ENCODE measurements around the gene EPS8L1.

The EPS8L1 gene

GRCh38 chr19:55089342-55089944 lies 13.8 kb downstream of the EPS8L1 start:
- H3K27ac ChIP-seq (ENCODE audit: low read depth, low read length) = no peak overlapping the region
- H3K27me3 ChIP-seq (ENCODE audit: control insufficient read depth, insufficient read depth, low read length) = peaks cover 19% of the 10 kb centered on the region
- H3K36me3 ChIP-seq (ENCODE audit: control insufficient read depth, insufficient read depth, low read length) = peaks cover 8% of the 10 kb centered on the region
- no peak overlapping the region for H3K9ac ChIP-seq (ENCODE audit: low read length)
- no peak overlapping the region for H3K4me3 ChIP-seq (ENCODE audit: low read depth, low read length)
- peaks cover 34% of the 10 kb centered on the region for H3K4me1 ChIP-seq (ENCODE audit: control insufficient read depth, insufficient read depth, low read length)
- H3K9me3 ChIP-seq (ENCODE audit: control insufficient read depth, insufficient read depth, low read depth, low read length) = no peaks in the 10 kb centered on the region

GRCh38 chr19:55090564-55090963 lies 14.9 kb downstream of the EPS8L1 start:
- no peak overlapping the region for H3K27ac ChIP-seq (ENCODE audit: low read depth, low read length)

DNA sequence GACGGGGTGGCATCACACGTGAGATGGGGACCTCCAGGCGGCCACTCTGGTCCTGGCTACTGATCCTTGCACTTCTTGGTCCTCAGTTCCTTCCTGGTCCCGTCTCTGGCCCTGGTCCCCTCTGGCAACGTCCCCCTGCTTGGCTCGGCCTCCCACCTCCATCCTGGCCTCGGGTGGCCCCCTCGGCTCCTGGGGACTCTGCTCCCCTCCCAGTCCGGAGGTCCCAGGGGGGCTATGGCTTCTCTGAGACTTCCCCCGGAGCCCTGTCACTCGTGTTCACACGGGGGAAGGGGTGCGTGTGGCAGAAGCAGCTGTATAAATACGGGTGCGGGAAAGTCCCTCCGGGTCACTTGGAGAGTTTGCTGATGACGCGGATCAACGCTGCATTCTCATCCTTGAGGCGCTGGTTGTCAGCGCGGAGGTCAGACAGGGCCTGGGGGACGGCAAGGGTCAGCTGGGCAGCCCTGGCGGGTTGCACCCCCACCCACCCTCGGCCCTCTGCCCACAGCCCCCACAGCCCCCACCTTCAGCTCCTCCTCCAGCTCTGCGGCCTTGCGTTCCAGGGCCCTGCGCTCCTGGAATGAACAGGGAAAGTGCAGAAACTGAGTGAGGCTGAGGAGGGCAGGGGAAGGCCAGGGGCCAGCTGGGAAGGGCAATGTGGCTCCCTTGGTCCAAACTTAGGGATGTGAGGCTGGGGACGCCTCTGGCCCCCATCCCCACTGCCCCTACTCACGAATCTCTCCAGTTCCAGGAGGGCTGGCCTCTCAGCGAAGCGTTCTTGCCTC lies 15.6 kb downstream of the EPS8L1 start:
- H3K9me3 ChIP-seq (ENCODE audit: control insufficient read depth, insufficient read depth, low read depth, low read length) = no peaks in the 10 kb centered on the region
- peaks cover 43% of the 10 kb centered on the region for H3K4me1 ChIP-seq (ENCODE audit: control insufficient read depth, insufficient read depth, low read length)
- peak overlapping the region; percentile 16; the same call in 1 of the 2 replicates for H3K4me3 ChIP-seq (ENCODE audit: low read depth, low read length)
- H3K27me3 ChIP-seq (ENCODE audit: control insufficient read depth, insufficient read depth, low read length) = peaks cover under 1% of the 10 kb centered on the region; the same call in 1 of the 2 replicates
- no peak overlapping the region for H3K27ac ChIP-seq (ENCODE audit: low read depth, low read length)
- H3K9ac ChIP-seq (ENCODE audit: low read length) = no peak overlapping the region
- peaks cover 8% of the 10 kb centered on the region for H3K36me3 ChIP-seq (ENCODE audit: control insufficient read depth, insufficient read depth, low read length)

More at GRCh38 chr19:55090564-55090963, 14.9 kb downstream of the EPS8L1 start:
- H3K4me1 ChIP-seq (ENCODE audit: control insufficient read depth, insufficient read depth, low read length) = peaks cover 43% of the 10 kb centered on the region
- no peaks in the 10 kb centered on the region for H3K9me3 ChIP-seq (ENCODE audit: control insufficient read depth, insufficient read depth, low read depth, low read length)
- H3K36me3 ChIP-seq (ENCODE audit: control insufficient read depth, insufficient read depth, low read length) = peaks cover 8% of the 10 kb centered on the region
- no peak overlapping the region for H3K4me3 ChIP-seq (ENCODE audit: low read depth, low read length)
- no peak overlapping the region for H3K9ac ChIP-seq (ENCODE audit: low read length)
- peaks cover 8% of the 10 kb centered on the region for H3K27me3 ChIP-seq (ENCODE audit: control insufficient read depth, insufficient read depth, low read length)

- H3K4me3 ChIP-seq (ENCODE audit: low read depth, low read length) = peak overlapping the region; percentile 63
- H3K36me3 ChIP-seq (ENCODE audit: control insufficient read depth, insufficient read depth, low read length) = peaks cover 8% of the 10 kb centered on the region
- no peak overlapping the region for H3K27ac ChIP-seq (ENCODE audit: low read depth, low read length)
- no peaks in the 10 kb centered on the region for H3K27me3 ChIP-seq (ENCODE audit: control insufficient read depth, insufficient read depth, low read length)
- peaks cover 45% of the 10 kb centered on the region for H3K4me1 ChIP-seq (ENCODE audit: control insufficient read depth, insufficient read depth, low read length)
- H3K9ac ChIP-seq (ENCODE audit: low read length) = no peak overlapping the region
- no peaks in the 10 kb centered on the region for H3K9me3 ChIP-seq (ENCODE audit: control insufficient read depth, insufficient read depth, low read depth, low read length)
Observed at GRCh38 chr19:55091955-55092354, 16.3 kb downstream of the EPS8L1 start.

DNA sequence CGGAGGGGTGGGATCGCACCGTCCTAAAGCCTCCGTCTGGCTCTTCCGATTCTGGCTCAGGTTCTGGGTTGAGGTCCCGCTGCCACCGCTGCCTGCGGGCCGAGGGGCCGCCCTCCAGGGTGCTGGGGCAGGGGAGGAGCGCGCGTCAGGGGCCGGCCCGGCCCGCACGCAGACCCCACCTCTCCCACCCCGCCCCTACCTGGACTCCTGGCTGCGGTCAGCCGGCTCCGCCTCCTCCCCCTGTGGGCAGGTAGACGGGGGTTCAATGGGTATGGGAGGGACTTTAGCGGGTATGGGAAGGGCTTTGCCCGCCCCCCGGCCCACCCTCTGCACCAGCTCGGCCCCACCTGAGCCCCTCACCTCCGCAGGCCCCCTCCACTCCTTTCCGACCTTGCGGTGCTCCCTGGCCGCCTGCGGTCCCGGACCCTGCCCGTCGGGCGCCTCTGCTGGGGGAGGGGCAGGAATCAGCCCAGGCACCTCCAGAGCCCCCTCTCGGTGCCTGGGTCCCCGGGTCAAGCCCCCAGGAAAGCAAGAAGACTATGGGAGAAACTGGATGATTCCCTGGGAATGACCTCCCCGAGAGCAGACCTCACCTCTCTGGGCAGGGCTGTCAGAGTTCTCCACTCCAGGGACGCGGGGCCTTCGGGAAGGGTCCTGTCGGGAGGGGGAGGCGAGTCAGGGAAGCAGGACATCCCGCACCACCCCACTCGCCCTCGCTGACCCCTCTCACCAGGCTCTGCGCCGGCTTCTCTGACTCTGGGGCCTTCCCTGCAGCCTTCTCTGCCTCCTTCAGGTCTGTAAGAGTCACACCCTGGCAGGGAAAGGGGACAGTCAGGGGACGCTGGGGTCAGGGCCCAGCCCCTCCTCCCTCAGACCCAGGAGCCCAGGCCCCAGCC lies 17.0 kb downstream of the EPS8L1 start:
- Histone ChIP-seq H3K9me3 (ENCODE audit: control insufficient read depth, insufficient read depth, low read depth, low read length) (no peaks in the 10 kb centered on the region), H3K27ac (ENCODE audit: low read depth, low read length) (no peak overlapping the region), H3K9ac (ENCODE audit: low read length) (no peak overlapping the region), H3K4me3 (ENCODE audit: low read depth, low read length) (peak overlapping the region; percentile 63), H3K36me3 (ENCODE audit: control insufficient read depth, insufficient read depth, low read length) (peaks cover 8% of the 10 kb centered on the region), H3K27me3 (ENCODE audit: control insufficient read depth, insufficient read depth, low read length) (no peaks in the 10 kb centered on the region), H3K4me1 (ENCODE audit: control insufficient read depth, insufficient read depth, low read length) (peaks cover 40% of the 10 kb centered on the region)

GRCh38 chr19:55094456-55095259 lies 19.0 kb downstream of the EPS8L1 start:
- peak overlapping the region; percentile 12; the same call in 1 of the 2 replicates for H3K4me3 ChIP-seq (ENCODE audit: low read depth, low read length)
- no peaks in the 10 kb centered on the region for H3K9me3 ChIP-seq (ENCODE audit: control insufficient read depth, insufficient read depth, low read depth, low read length)
- H3K27ac ChIP-seq (ENCODE audit: low read depth, low read length) = no peak overlapping the region
- H3K4me1 ChIP-seq (ENCODE audit: control insufficient read depth, insufficient read depth, low read length) = peaks cover 29% of the 10 kb centered on the region
- H3K27me3 ChIP-seq (ENCODE audit: control insufficient read depth, insufficient read depth, low read length) = no peaks in the 10 kb centered on the region
- H3K36me3 ChIP-seq (ENCODE audit: control insufficient read depth, insufficient read depth, low read length) = peaks cover 8% of the 10 kb centered on the region
- no peak overlapping the region for H3K9ac ChIP-seq (ENCODE audit: low read length)

DNA sequence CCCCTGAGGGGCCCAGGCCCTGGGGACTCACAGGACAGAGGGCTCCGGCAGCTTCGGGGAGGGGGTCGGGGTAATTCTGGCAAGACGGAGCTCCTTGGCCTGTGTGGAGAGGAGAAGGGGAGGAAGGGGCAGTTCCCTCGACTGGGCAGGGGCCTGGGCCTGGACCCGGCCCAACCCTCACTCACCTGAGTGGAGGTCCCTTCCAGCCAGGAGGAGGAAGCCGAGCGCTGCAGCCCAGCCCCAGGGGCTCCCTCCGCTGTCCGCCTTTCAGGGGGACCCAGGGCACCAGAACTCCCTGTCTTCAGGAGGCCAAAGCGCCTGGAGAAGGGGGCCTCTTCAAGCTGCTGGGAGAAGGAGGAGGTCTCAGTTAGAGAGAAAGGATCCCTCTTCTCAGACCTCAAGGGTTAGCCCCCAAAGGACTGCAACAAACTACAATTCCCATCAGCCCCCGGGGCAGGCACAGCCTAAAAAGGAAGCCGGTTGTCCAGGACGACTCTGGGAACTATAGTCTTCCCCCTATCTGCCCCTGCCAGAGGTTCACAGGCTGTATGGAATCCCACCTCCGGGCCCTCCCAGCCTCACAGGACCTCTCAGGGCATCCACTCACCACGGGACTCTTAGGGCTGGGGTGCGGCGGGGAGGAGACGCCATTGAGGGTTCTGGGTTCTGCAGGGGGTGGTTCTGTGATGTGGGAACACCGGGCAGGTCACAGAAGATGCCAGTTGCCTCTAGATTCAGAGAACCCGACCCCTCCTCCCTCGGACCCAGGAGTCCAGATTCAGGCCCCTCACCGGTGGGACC lies 19.8 kb downstream of the EPS8L1 start:
- Histone ChIP-seq H3K27ac (ENCODE audit: low read depth, low read length) (no peak overlapping the region), H3K4me3 (ENCODE audit: low read depth, low read length) (no peak overlapping the region), H3K9ac (ENCODE audit: low read length) (no peak overlapping the region)

DNA sequence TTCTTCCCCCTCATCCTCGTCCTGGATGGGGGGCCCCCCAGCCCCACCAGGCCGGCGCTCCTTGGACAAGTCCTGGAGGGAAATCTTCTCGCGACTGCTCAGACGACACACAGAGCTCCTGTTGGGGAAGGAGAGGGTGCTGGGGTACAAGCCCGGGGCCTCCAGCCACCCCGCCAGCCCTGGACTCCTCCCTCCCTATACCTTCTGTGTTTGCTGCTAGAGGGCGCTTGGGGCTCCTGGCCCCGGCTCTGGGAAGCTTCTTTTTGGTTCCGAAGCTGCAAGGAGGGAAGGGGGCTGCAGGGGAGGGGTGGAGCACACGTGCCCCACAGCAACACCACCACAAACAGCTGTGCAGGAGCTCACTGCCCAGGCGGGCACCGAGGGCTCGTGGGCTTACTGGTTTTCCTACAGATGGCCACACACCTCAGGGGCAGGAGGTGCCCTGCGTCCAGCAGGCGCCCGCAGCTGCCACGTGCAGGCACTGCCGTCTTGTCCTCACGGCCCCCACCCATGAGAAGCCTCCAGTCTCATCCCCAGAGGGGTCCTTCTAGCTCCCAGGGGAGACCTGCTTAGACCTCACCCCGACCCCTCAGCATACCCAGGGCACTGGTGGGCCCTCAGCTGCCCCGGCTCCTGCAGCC lies 20.5 kb downstream of the EPS8L1 start:
- Histone ChIP-seq H3K4me1 (ENCODE audit: control insufficient read depth, insufficient read depth, low read length) (peaks cover 29% of the 10 kb centered on the region), H3K9ac (ENCODE audit: low read length) (no peak overlapping the region), H3K4me3 (ENCODE audit: low read depth, low read length) (no peak overlapping the region), H3K27ac (ENCODE audit: low read depth, low read length) (no peak overlapping the region), H3K36me3 (ENCODE audit: control insufficient read depth, insufficient read depth, low read length) (peaks cover 2% of the 10 kb centered on the region), H3K27me3 (ENCODE audit: control insufficient read depth, insufficient read depth, low read length) (no peaks in the 10 kb centered on the region), H3K9me3 (ENCODE audit: control insufficient read depth, insufficient read depth, low read depth, low read length) (no peaks in the 10 kb centered on the region)

More for the DNA sequence above, 19.8 kb downstream of the EPS8L1 start:
- H3K4me1 ChIP-seq (ENCODE audit: control insufficient read depth, insufficient read depth, low read length) = peaks cover 29% of the 10 kb centered on the region
- H3K27me3 ChIP-seq (ENCODE audit: control insufficient read depth, insufficient read depth, low read length) = no peaks in the 10 kb centered on the region
- peaks cover 8% of the 10 kb centered on the region for H3K36me3 ChIP-seq (ENCODE audit: control insufficient read depth, insufficient read depth, low read length)
- H3K9me3 ChIP-seq (ENCODE audit: control insufficient read depth, insufficient read depth, low read depth, low read length) = no peaks in the 10 kb centered on the region

- Histone ChIP-seq H3K27ac (ENCODE audit: low read depth, low read length) (no peak overlapping the region), H3K4me1 (ENCODE audit: control insufficient read depth, insufficient read depth, low read length) (peaks cover 22% of the 10 kb centered on the region), H3K27me3 (ENCODE audit: control insufficient read depth, insufficient read depth, low read length) (no peaks in the 10 kb centered on the region), H3K9me3 (ENCODE audit: control insufficient read depth, insufficient read depth, low read depth, low read length) (no peaks in the 10 kb centered on the region), H3K36me3 (ENCODE audit: control insufficient read depth, insufficient read depth, low read length) (peaks cover 16% of the 10 kb centered on the region), H3K9ac (ENCODE audit: low read length) (no peak overlapping the region), H3K4me3 (ENCODE audit: low read depth, low read length) (no peak overlapping the region)
Observed at GRCh38 chr19:55097864-55098715, 22.4 kb downstream of the EPS8L1 start.

All from HUES6 (cell line).